HL-60 (cell line): ENCODE measurements around the gene EHF.

ENCODE experiments used
- DNase-seq, 2 experiments: peaks; one replicate each; pipeline ENCODE4 v3.0.0-alpha.2; 2010 to 2020; ENCODE audit warnings: low read depth in 1 of 2, low spot score in 1 of 2
- H3K27ac ChIP-seq: fragments of 250-450 bp; sonication (Bioruptor Pico); replicated peaks from 2 replicates; pipeline ENCODE4 v1.5.1; 2020; ENCODE audit warnings: mild to moderate bottlenecking, moderate library complexity
- H3K27me3 ChIP-seq: fragments of 250-450 bp; sonication (Bioruptor Pico); 2 replicates; pipeline ENCODE4 v1.5.1; 2021; ENCODE audit warnings: mild to moderate bottlenecking, moderate library complexity; ENCODE audit not compliant: insufficient read depth, poor library complexity, severe bottlenecking
- H3K4me3 ChIP-seq: replicated peaks from 2 replicates; pipeline ENCODE4 v1.5.1; 2011; ENCODE audit warnings: mild to moderate bottlenecking, control low read depth, low read length; ENCODE audit not compliant: insufficient read depth
- GABPA ChIP-seq: IDR thresholded peaks from 2 replicates; pipeline ENCODE4 v1.6.1; 2012; ENCODE audit warnings: low read depth
- POLR2AphosphoS5 ChIP-seq: IDR thresholded peaks from 2 replicates; pipeline ENCODE4 v1.6.1; 2012; ENCODE audit warnings: low read depth
- SPI1 ChIP-seq: IDR thresholded peaks from 2 replicates; pipeline ENCODE4 v1.6.1; 2012; ENCODE audit warnings: low read depth, mild to moderate bottlenecking, borderline replicate concordance
- TF ChIP-seq, protein P1 (sequence below): IDR thresholded peaks from one replicate; pipeline ENCODE4 v1.5.1; 2011; ENCODE audit warnings: low read length, control low read depth, inconsistent platforms; ENCODE audit not compliant: insufficient read depth
- TF ChIP-seq, protein P2 (sequence below): IDR thresholded peaks from 2 replicates; pipeline ENCODE4 v1.6.1; 2012; ENCODE audit warnings: low read depth; ENCODE audit not compliant: insufficient replicate concordance

Gene EHF

DNA sequence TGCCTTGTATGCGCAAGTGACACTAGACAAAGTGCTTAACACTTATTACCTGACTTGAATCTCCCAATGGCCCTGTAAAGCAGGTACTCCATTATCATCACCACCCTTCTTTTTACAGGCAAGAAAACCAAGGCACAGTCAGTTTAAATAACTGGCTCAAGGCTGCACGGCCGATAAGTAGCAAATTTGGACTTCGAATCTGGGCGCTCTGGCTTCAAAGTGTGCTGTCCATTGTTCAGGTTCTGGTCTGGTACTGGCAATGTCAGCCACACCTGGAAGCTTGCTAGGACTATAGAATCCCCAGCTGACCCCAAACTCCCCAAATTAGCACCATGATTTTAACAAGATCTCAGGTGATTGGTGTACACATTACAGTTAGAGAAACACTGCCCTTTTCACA is 19.3 kb upstream of the EHF start:
- no peak overlapping the region for H3K4me3 ChIP-seq
- TF ChIP-seq, protein P1, sequence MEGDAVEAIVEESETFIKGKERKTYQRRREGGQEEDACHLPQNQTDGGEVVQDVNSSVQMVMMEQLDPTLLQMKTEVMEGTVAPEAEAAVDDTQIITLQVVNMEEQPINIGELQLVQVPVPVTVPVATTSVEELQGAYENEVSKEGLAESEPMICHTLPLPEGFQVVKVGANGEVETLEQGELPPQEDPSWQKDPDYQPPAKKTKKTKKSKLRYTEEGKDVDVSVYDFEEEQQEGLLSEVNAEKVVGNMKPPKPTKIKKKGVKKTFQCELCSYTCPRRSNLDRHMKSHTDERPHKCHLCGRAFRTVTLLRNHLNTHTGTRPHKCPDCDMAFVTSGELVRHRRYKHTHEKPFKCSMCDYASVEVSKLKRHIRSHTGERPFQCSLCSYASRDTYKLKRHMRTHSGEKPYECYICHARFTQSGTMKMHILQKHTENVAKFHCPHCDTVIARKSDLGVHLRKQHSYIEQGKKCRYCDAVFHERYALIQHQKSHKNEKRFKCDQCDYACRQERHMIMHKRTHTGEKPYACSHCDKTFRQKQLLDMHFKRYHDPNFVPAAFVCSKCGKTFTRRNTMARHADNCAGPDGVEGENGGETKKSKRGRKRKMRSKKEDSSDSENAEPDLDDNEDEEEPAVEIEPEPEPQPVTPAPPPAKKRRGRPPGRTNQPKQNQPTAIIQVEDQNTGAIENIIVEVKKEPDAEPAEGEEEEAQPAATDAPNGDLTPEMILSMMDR: no peak
- TF ChIP-seq GABPA: no peak
- TF ChIP-seq POLR2AphosphoS5: no peak
- H3K27me3 ChIP-seq: no peaks in the 10 kb centered on the region
- no peak overlapping the region for H3K27ac ChIP-seq
- DNase-seq: no peak

DNA sequence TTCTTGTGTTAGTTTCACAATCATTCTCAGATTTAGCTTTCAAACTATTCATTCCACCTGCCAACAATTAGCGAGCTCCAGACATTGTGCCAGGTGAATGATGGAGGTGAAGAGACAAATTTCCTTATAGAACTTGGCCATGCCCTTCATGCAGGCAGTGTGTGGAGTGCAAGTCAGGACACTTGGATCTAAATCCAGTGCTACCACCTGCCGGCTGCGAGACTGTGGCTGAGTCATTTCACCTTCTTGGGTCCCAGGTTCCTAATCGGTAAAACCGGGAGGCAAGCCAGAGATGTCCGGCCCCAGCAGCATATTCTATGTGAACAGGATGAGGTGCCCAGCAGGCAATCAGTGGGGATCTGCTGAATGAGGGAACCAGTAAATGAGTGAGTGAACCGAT is 18.6 kb upstream of the EHF start:
- H3K27ac ChIP-seq: no peak overlapping the region
- H3K27me3 ChIP-seq: no peaks in the 10 kb centered on the region
- H3K4me3 ChIP-seq: no peak overlapping the region
- no peak for DNase-seq
- no peak for TF ChIP-seq GABPA
- TF ChIP-seq, protein P1: no peak
- no peak for TF ChIP-seq POLR2AphosphoS5
- TF ChIP-seq, protein P2, sequence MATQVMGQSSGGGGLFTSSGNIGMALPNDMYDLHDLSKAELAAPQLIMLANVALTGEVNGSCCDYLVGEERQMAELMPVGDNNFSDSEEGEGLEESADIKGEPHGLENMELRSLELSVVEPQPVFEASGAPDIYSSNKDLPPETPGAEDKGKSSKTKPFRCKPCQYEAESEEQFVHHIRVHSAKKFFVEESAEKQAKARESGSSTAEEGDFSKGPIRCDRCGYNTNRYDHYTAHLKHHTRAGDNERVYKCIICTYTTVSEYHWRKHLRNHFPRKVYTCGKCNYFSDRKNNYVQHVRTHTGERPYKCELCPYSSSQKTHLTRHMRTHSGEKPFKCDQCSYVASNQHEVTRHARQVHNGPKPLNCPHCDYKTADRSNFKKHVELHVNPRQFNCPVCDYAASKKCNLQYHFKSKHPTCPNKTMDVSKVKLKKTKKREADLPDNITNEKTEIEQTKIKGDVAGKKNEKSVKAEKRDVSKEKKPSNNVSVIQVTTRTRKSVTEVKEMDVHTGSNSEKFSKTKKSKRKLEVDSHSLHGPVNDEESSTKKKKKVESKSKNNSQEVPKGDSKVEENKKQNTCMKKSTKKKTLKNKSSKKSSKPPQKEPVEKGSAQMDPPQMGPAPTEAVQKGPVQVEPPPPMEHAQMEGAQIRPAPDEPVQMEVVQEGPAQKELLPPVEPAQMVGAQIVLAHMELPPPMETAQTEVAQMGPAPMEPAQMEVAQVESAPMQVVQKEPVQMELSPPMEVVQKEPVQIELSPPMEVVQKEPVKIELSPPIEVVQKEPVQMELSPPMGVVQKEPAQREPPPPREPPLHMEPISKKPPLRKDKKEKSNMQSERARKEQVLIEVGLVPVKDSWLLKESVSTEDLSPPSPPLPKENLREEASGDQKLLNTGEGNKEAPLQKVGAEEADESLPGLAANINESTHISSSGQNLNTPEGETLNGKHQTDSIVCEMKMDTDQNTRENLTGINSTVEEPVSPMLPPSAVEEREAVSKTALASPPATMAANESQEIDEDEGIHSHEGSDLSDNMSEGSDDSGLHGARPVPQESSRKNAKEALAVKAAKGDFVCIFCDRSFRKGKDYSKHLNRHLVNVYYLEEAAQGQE: no peak

DNA sequence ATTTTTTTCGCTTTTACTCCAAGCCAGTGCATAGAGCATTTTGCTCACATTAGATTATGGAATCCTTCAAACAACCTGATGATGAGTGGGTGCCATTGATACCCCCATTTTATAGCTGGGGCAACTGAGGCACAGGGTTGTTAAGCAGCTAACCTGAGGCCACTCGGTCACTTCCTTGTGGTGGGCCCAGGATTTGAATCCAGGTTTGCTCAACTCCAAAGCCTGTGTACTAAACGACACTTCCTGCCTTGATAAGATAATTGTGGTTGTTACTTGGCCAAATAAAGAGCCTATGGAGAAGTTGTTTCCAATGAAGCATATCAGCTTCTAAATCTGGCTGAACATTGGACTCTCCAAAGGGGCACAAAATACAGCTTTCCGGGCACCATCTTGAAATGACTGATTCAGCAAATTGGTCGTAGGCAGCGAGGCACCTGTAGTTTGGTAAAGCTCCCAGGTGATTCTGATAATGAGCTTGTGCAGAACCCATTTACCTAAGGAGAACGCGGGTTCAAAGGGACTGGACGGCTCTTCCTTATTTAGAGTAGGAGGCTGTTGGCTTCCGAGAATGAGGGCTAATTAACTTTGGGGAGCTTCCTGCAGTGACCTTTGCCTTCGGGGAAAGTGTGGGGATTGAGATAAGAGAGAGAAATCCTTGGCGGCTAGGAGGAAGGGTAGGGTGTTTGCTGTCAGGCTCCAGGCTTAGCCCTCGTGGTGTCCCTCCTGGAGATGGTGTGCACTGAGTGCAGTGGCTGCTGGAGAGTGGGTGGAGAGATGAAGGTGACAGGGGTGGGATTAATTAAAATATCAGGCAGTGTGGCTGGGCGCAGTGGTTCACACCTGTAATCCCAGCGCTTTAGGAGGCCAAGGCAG is 17.5 kb upstream of the EHF start:
- H3K27me3 ChIP-seq: no peaks in the 10 kb centered on the region
- no peak overlapping the region for H3K4me3 ChIP-seq
- no peak for DNase-seq
- TF ChIP-seq, protein P2: no peak
- TF ChIP-seq POLR2AphosphoS5 (no peak), SPI1 (no peak), GABPA (no peak)
- TF ChIP-seq, protein P1: no peak
- no peak overlapping the region for H3K27ac ChIP-seq

DNA sequence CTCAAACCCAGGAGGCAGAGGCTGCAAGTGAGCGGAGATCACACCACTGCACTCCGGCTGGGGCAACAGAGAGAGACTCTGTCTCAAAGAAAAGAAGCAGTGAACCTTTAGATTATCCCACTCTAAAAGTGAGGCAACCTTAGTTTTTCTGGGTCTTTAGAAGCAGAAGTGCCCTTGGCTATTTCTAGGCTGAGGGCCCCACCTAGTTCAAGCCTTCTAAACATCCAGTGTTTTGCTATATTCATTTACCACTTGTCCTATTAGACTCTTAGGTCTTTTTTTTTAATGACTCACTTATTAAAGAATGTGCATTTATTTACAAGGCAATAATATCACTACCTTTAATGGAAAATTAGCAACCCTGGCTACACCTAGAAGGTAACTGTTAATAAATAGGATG is 16.7 kb upstream of the EHF start:
- TF ChIP-seq SPI1 (no peak), GABPA (no peak), POLR2AphosphoS5 (no peak)
- TF ChIP-seq, protein P2: no peak
- TF ChIP-seq, protein P1: no peak
- Histone ChIP-seq H3K27ac (no peak overlapping the region), H3K27me3 (no peaks in the 10 kb centered on the region), H3K4me3 (no peak overlapping the region)
- no peak for DNase-seq
